OCI-LY1 (cell line): ENCODE results near the gene GPR75.

Experiments used
- H2AFZ ChIP-seq: fragments of 200-600 bp; sonication (generic), shearing (Covaris generic); 2 replicates; pipeline ENCODE4 v1.6.0; 2014; ENCODE audit warnings: antibody characterized with exemption, mild to moderate bottlenecking, low read length
- H3F3A ChIP-seq: fragments of 200-600 bp; sonication (generic), shearing (Covaris generic); 2 replicates; pipeline ENCODE4 v1.6.0; 2014; ENCODE audit warnings: mild to moderate bottlenecking, antibody characterized with exemption, low read length, moderate library complexity; ENCODE audit not compliant: insufficient read depth
- H3K27ac ChIP-seq: fragments of 200-600 bp; sonication (generic); 2 replicates; pipeline ENCODE4 v1.5.1; 2014; ENCODE audit warnings: low read length, mixed run types, mild to moderate bottlenecking, low read depth; ENCODE audit not compliant: poor library complexity, severe bottlenecking
- H3K27me3 ChIP-seq: fragments of 200-600 bp; sonication (generic); 2 replicates; pipeline ENCODE4 v1.6.0; 2014; ENCODE audit warnings: antibody characterized with exemption, mild to moderate bottlenecking, low read length, moderate library complexity; ENCODE audit not compliant: insufficient read depth
- H3K36me3 ChIP-seq: fragments of 200-600 bp; sonication (generic); 2 replicates; pipeline ENCODE4 v1.6.1; 2014; ENCODE audit warnings: mild to moderate bottlenecking, antibody characterized with exemption, low read length, moderate library complexity, mixed read lengths; ENCODE audit not compliant: insufficient read depth
- H3K4me1 ChIP-seq: fragments of 200-600 bp; sonication (generic); 2 replicates; pipeline ENCODE4 v1.5.1; 2014; ENCODE audit warnings: mild to moderate bottlenecking, low read length, moderate library complexity; ENCODE audit not compliant: insufficient read depth, severe bottlenecking
- H3K4me2 ChIP-seq: fragments of 200-600 bp; sonication (generic), shearing (Covaris generic); 2 replicates; pipeline ENCODE4 v1.6.1; 2014; ENCODE audit warnings: low read length
- H3K4me3 ChIP-seq: fragments of 200-600 bp; sonication (generic); 2 replicates; pipeline ENCODE4 v1.5.1; 2014; ENCODE audit warnings: low read length, low read depth, mild to moderate bottlenecking, mixed read lengths; ENCODE audit not compliant: poor library complexity, severe bottlenecking
- H3K79me2 ChIP-seq: fragments of 200-600 bp; shearing (Covaris generic); 2 replicates; pipeline ENCODE4 v1.6.1; 2016; ENCODE audit warnings: mixed run types, low read length, mixed read lengths; ENCODE audit not compliant: insufficient read depth
- H3K9ac ChIP-seq: fragments of 200-600 bp; sonication (generic), shearing (Covaris generic); 2 replicates; pipeline ENCODE4 v1.6.1; 2014; ENCODE audit warnings: mild to moderate bottlenecking, low read length, mixed read lengths
- H3K9me2 ChIP-seq: fragments of 200-600 bp; sonication (generic), shearing (Covaris generic); 2 replicates; pipeline ENCODE4 v1.6.1; 2014; ENCODE audit warnings: low read depth, mild to moderate bottlenecking, low read length, mixed read lengths
- H3K9me3 ChIP-seq: fragments of 200-600 bp; shearing (Covaris generic); 2 replicates; pipeline ENCODE4 v1.6.1; 2014; ENCODE audit warnings: low read length, mixed read lengths
- H4K20me1 ChIP-seq: fragments of 200-600 bp; sonication (generic), shearing (Covaris generic); 2 replicates; pipeline ENCODE4 v1.6.0; 2016; ENCODE audit warnings: mild to moderate bottlenecking, low read length; ENCODE audit not compliant: insufficient read depth
- EZH2 ChIP-seq: fragments of 200-600 bp; sonication (generic), shearing (Covaris generic); IDR thresholded peaks from 2 replicates; pipeline ENCODE4 v1.8.0; 2017; ENCODE audit warnings: borderline replicate concordance, mixed run types, mild to moderate bottlenecking, antibody characterized with exemption, low read length, moderate library complexity, mixed read lengths
- TF ChIP-seq, protein P1 (sequence below): fragments of 200-600 bp; sonication (generic), shearing (Covaris generic); IDR thresholded peaks from 2 replicates; pipeline ENCODE4 v1.5.1; 2017; ENCODE audit warnings: mild to moderate bottlenecking, antibody characterized with exemption, low read length, moderate library complexity, mixed read lengths

The GPR75 gene

GRCh38 chr2:53877112-53877511 is 17.3 kb upstream of the GPR75 start:
- Histone ChIP-seq H2AFZ (no peak overlapping the region), H3K9me3 (no peaks in the 10 kb centered on the region), H3F3A (no peaks in the 10 kb centered on the region), H3K4me2 (no peak overlapping the region), H3K9me2 (no peaks in the 10 kb centered on the region), H3K4me3 (no peak overlapping the region), H3K27ac (no peak overlapping the region), H3K9ac (no peak overlapping the region), H3K27me3 (no peaks in the 10 kb centered on the region), H3K4me1 (no peaks in the 10 kb centered on the region), H4K20me1 (no peaks in the 10 kb centered on the region), H3K36me3 (peaks cover 89% of the 10 kb centered on the region), H3K79me2 (no peaks in the 10 kb centered on the region)
- TF ChIP-seq, protein P1, sequence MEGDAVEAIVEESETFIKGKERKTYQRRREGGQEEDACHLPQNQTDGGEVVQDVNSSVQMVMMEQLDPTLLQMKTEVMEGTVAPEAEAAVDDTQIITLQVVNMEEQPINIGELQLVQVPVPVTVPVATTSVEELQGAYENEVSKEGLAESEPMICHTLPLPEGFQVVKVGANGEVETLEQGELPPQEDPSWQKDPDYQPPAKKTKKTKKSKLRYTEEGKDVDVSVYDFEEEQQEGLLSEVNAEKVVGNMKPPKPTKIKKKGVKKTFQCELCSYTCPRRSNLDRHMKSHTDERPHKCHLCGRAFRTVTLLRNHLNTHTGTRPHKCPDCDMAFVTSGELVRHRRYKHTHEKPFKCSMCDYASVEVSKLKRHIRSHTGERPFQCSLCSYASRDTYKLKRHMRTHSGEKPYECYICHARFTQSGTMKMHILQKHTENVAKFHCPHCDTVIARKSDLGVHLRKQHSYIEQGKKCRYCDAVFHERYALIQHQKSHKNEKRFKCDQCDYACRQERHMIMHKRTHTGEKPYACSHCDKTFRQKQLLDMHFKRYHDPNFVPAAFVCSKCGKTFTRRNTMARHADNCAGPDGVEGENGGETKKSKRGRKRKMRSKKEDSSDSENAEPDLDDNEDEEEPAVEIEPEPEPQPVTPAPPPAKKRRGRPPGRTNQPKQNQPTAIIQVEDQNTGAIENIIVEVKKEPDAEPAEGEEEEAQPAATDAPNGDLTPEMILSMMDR = no peak
- no peak for TF ChIP-seq EZH2

- Histone ChIP-seq H3K36me3 (peaks cover 84% of the 10 kb centered on the region), H3K4me2 (no peak overlapping the region)
- no peak for TF ChIP-seq EZH2
- TF ChIP-seq, protein P1 = no peak
These were observed 14.7 kb upstream of the GPR75 start for GRCh38 chr2:53874401-53874950.

DNA sequence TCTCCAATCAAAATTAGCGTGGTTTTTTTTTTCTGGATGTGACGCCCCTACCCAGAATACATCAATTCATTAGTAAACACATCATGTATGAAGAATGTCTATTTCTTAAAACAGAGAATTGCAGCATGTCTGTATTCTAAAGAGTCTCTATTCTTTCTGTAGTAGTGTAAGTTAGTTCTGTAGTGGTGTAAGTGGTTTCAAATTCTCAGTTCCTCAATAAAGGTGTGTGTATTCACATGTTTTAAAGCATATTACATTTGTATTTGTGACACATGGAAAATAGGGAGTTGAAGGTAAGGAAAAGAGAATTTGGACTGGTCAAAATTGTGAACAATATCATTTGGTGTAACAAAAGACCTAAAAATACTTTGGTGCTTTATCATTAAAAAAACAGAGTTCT is 8.0 kb upstream of the GPR75 start:
- Histone ChIP-seq H3K27me3 (no peaks in the 10 kb centered on the region), H3K4me2 (no peak overlapping the region), H3K9ac (no peak overlapping the region), H2AFZ (no peak overlapping the region), H4K20me1 (no peaks in the 10 kb centered on the region), H3K36me3 (peaks cover 88% of the 10 kb centered on the region), H3F3A (no peaks in the 10 kb centered on the region; the same call in 1 of the 2 replicates), H3K9me2 (no peaks in the 10 kb centered on the region), H3K9me3 (no peaks in the 10 kb centered on the region), H3K4me1 (no peaks in the 10 kb centered on the region), H3K27ac (no peak overlapping the region), H3K4me3 (no peak overlapping the region), H3K79me2 (no peaks in the 10 kb centered on the region)
- TF ChIP-seq, protein P1 = no peak
- no peak for TF ChIP-seq EZH2

More at GRCh38 chr2:53874401-53874950, 14.7 kb upstream of the GPR75 start:
- Histone ChIP-seq H2AFZ (no peak overlapping the region), H4K20me1 (no peaks in the 10 kb centered on the region), H3K9ac (no peak overlapping the region), H3F3A (no peaks in the 10 kb centered on the region), H3K79me2 (no peaks in the 10 kb centered on the region), H3K27me3 (no peaks in the 10 kb centered on the region), H3K4me3 (no peak overlapping the region), H3K9me2 (no peaks in the 10 kb centered on the region), H3K4me1 (no peaks in the 10 kb centered on the region), H3K27ac (no peak overlapping the region), H3K9me3 (no peaks in the 10 kb centered on the region)
